Mesenteric fat pad (tissue), 1 donor: ENCODE data around the gene CRTC2. TPM values are rescaled to one million over a fixed set of nuclear protein-coding genes. Genes with fewer than 3 reads are reported as not detected.
A peak's percentile ranks its signal among the peaks of the same experiment; 100 is the strongest.
"Not testable (repeated sequence)": the region's sequence is repeated elsewhere in the genome, so short reads cannot be mapped to it uniquely, and the experiment has no call there.

Source experiments
- DNase-seq: peaks from one replicate; pipeline ENCODE4 v3.0.0-alpha.2; 2020; ENCODE audit warnings: low spot score
- total RNA-seq: library from RNA; stranded (reverse); fragmentation: NEBNext Ultra II Directional; extraction: Animal tissue kit (Norgen Biotek cat#: 25700); gene quantifications from one replicate; pipeline ENCODE4 v1.2.1, GENCODE V29; 2021
- donor health status: DM: yes; HTN: yes; CAD: no.

Gene CRTC2
- total RNA-seq, 1 donor from 2014 or later, result 36.4 TPM

GRCh38 chr1:153929981-153930948 lies 28.1 kb downstream of the CRTC2 start:
- peak; percentile 53 for DNase-seq

GRCh38 chr1:153929426-153929825 lies 29.0 kb downstream of the CRTC2 start:
- DNase-seq, result peak; percentile 37

GRCh38 chr1:153928791-153929341 lies 29.5 kb downstream of the CRTC2 start:
- peak; percentile 81 for DNase-seq

- DNase-seq, result no peak
Measured at GRCh38 chr1:153928245-153928644, 30.2 kb downstream of the CRTC2 start.

- no peak for DNase-seq
Measured at GRCh38 chr1:153926405-153926804, 32.0 kb downstream of the CRTC2 start.

- peak; percentile 99 for DNase-seq
Measured at GRCh38 chr1:153922972-153923925, 35.2 kb downstream of the CRTC2 start, which contains the start of gene GATAD2B. Gene GATAD2B, minus strand, starts transcription at chr1:153922972. Its CDS starts 94,625 bp downstream, at chr1:153828347.

GRCh38 chr1:153922076-153922971 lies 36.1 kb downstream of the CRTC2 start:
- DNase-seq, result peak; percentile 89

GRCh38 chr1:153921803-153922075 lies 36.7 kb downstream of the CRTC2 start:
- DNase-seq, result no peak

- DNase-seq, result no peak
Measured at GRCh38 chr1:153921080-153921802, 37.2 kb downstream of the CRTC2 start.

GRCh38 chr1:153919876-153920852 lies 38.2 kb downstream of the CRTC2 start:
- no peak for DNase-seq

GRCh38 chr1:153916297-153916696 lies 42.1 kb downstream of the CRTC2 start:
- DNase-seq, result no peak

GRCh38 chr1:153912349-153912748 lies 46.1 kb downstream of the CRTC2 start:
- no peak for DNase-seq

GRCh38 chr1:153910560-153910959 lies 47.9 kb downstream of the CRTC2 start:
- DNase-seq, result not testable (repeated sequence)

- no peak for DNase-seq
Measured at GRCh38 chr1:153908071-153908470, 50.3 kb downstream of the CRTC2 start.

- no peak for DNase-seq
Measured at GRCh38 chr1:153907134-153907533, 51.3 kb downstream of the CRTC2 start.

- DNase-seq, result no peak
Measured at GRCh38 chr1:153906396-153906795, 52.0 kb downstream of the CRTC2 start.

GRCh38 chr1:153905908-153906307 lies 52.5 kb downstream of the CRTC2 start:
- not testable (repeated sequence) for DNase-seq

- DNase-seq, result no peak
Measured at GRCh38 chr1:153903841-153904455, 54.5 kb downstream of the CRTC2 start.
